Bone marrow (tissue), 2 donors: ENCODE measurements around the gene TRIP4.
A peak's percentile ranks its signal among the peaks of the same experiment; 100 is the strongest.
"Not testable (repeated sequence)": the region's sequence is repeated elsewhere in the genome, so short reads cannot be mapped to it uniquely, and the experiment has no call there.

Source experiments
- DNase-seq, 2 donors: peaks; one replicate each; lab custom pipeline; 2025; lab: John Stamatoyannopoulos, UW

The TRIP4 gene

GRCh38 chr15:64387562-64388168 lies at the start of gene TRIP4:
TRIP4 (plus strand) TSS chr15:64387836; CDS start chr15:64387864, 28 bp downstream.
- DNase-seq, result peak; percentile 85 to 98

- DNase-seq, result no peak
Observed at GRCh38 chr15:64340355-64340754, 47.3 kb upstream of the TRIP4 start.

GRCh38 chr15:64341961-64342360 lies 45.7 kb upstream of the TRIP4 start:
- no peak for DNase-seq

GRCh38 chr15:64343222-64343621 lies 44.4 kb upstream of the TRIP4 start:
- no peak for DNase-seq

- no peak for DNase-seq
Observed at GRCh38 chr15:64343841-64344240, 43.8 kb upstream of the TRIP4 start.

- DNase-seq, result no peak
Observed at GRCh38 chr15:64344651-64345294, 42.9 kb upstream of the TRIP4 start.

GRCh38 chr15:64346242-64346641 lies 41.4 kb upstream of the TRIP4 start:
- DNase-seq, result not testable (repeated sequence)

- DNase-seq, result no peak
Observed at GRCh38 chr15:64348455-64348854, 39.2 kb upstream of the TRIP4 start.

- DNase-seq, result no peak
Observed at GRCh38 chr15:64349375-64349774, 38.3 kb upstream of the TRIP4 start.

GRCh38 chr15:64351265-64351664 lies 36.4 kb upstream of the TRIP4 start:
- DNase-seq, result no peak

- no peak for DNase-seq
Observed at GRCh38 chr15:64354688-64355344, 32.8 kb upstream of the TRIP4 start.

- peak; percentile 9 to 37 for DNase-seq
Observed at GRCh38 chr15:64355348-64355943, 32.2 kb upstream of the TRIP4 start.

GRCh38 chr15:64355944-64356709 lies 31.5 kb upstream of the TRIP4 start, which contains the start of gene CSNK1G1:
CSNK1G1 (minus strand) TSS chr15:64356173; CDS start chr15:64300499, 55,674 bp downstream.
- DNase-seq, result peak; percentile 70 to 98

GRCh38 chr15:64356710-64357040 lies 31.0 kb upstream of the TRIP4 start:
- no peak for DNase-seq

- no peak for DNase-seq
Observed at GRCh38 chr15:64361259-64361658, 26.4 kb upstream of the TRIP4 start.

GRCh38 chr15:64369078-64369607 lies 18.5 kb upstream of the TRIP4 start:
- no peak for DNase-seq

- not testable (repeated sequence) for DNase-seq
Observed at GRCh38 chr15:64371383-64371782, 16.3 kb upstream of the TRIP4 start.

GRCh38 chr15:64373360-64373759 lies 14.3 kb upstream of the TRIP4 start:
- DNase-seq, result no peak

GRCh38 chr15:64379216-64379960 lies 8.2 kb upstream of the TRIP4 start:
- no peak for DNase-seq

- DNase-seq, result not testable (repeated sequence)
Observed at GRCh38 chr15:64380130-64380870, 7.3 kb upstream of the TRIP4 start.
